GM18867 (cell line): ENCODE data around the gene EHD1.
"Not testable (repeated sequence)": the region's sequence is repeated elsewhere in the genome, so short reads cannot be mapped to it uniquely, and the experiment has no call there.

Experiments used
- ATAC-seq: cut with Tn5 transposase; IDR thresholded peaks from one replicate; pipeline ENCODE4 v1.9.1; 2021; ENCODE audit warnings: mild to moderate bottlenecking, moderate library complexity; ENCODE audit not compliant: unreplicated experiment

Gene EHD1

DNA sequence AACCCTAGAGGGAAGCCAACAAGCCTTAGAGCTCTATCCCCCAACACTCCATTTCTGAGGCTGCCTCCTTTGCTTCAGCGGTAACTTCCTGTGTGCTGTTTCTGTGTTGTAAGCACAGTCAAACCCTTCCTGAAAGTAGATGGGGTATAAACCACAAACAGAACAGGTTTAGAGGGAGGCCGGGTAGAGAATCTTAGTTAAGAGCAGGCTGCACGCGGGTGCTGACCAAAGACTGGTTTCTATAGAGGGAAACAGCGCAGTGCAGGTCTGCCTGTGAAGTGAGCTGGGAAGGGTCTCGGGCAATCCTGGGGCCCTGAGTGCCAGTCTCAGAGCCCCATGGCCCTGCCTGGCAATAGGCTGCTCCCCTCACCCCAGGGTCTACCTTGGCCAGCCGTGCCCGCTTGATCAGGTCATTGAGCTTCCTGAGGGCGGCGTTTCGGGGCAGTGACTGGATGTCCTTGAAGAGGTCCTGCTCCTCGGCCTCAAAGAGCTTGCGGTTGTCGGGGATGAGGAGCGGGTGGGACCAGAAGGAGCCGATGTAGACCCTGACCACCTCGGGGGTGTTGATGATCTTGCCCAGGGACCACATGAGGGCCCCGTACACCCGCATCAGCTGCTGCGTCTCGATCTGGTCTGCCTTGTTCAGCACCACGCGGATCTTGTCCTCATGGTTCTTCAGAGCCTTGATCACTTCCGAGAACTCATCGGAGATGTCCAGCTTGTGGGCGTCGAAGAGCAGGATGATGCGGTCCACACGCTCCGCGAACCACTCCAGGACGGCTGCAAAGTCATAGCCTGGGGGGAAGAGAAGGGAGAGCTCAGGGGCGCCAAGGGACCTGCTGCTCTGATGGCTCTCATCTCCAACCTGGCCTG, 18.6 kb downstream of the EHD1 start:
- ATAC-seq: peak; percentile 77

DNA sequence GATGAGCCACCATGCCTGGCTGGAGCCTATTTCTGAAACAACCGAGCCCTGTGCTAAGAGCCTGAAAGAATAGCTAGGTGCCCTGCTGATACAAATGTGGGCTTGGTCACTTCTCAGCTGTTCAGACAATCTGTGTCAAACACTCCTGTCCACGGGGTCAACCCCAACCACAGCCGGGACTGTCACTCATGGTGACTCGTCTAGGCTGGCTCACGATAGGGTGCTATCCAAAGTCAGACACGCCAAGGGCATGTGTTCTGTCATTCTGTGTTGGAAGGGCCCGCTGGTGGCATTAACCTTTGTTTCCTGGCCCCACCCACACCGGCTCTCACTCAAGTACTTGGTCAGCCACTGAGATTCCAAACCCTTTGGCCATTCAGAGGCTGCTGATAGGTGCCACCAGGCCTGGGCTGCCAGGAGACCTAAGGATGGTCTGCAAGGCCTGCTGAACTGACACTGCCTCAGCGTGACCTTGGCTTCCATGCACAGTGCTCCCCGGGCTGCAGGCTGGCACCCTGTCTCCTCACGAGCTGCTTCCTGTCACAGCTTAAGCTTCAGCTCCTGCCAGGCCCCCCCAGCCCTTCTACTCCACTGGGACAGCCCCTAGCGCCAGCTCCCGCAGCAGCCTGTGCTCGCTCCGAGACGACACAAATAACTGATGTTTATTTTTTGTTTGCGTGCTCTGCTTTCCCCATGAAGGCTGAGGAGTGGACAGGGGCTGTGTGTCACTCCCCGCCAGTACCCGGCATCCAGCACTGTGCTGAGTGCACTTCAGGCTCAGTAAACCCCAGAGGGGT, 19.8 kb downstream of the EHD1 start:
- no peak for ATAC-seq

DNA sequence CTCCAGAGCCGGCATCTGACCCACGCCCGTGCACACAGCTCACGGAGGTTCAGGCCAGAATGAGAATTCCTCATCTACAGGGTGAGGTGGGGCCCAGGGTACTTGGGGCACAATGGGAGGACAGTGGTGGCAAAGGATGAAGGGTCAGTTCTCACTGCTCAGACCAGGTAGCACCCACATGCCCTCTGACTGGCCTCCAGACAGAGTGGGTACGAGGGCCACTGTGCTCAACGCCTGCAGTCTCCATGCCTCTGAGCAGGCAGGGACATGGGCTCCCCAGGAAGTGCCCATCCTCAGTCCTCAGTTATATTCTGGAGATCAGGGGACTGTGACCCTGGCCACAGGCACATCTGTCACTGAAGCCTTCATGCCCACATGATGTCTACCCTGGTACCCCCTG, 20.9 kb downstream of the EHD1 start:
- ATAC-seq: no peak

DNA sequence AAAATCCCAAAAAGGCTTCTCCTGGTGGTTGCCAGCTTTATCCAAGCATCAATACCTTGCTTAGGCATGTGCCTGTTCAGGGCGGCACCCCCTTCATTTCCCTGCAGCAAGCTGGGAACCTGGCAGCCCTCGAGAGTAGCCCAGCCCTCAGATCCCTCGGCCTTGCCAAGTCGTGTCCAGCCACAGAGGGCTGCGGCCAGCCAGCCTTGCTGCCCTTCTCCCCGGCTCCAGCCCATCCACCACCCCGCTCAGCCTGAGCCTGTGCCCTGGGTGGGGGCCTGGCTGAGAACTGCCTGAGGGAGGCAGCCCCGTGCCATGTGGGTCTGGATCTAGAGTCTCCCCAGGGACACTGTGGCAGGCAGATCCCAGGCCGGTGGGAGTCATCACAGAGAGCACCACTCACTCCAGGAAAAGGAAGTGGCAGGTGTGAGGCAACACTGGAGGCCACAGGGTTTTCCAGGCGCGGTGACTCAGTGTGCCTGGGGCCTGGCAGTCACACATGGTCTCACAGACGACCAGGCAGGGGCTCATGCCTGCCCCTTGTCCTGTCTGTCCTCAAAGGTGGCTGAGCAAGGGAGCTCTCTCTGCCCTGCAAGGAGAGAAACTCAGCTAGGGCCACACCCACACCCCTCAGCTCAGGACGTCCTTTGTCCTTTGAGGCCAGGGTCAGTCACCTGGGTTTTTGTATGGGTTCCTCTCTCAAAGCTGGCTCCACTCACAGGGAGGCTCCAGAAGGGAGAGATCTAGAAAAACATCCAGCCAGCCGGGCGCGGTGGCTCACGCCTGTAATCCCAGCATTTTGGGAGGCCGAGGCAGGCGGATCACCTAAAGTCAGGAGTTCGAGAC, 21.8 kb downstream of the EHD1 start:
- no peak for ATAC-seq

DNA sequence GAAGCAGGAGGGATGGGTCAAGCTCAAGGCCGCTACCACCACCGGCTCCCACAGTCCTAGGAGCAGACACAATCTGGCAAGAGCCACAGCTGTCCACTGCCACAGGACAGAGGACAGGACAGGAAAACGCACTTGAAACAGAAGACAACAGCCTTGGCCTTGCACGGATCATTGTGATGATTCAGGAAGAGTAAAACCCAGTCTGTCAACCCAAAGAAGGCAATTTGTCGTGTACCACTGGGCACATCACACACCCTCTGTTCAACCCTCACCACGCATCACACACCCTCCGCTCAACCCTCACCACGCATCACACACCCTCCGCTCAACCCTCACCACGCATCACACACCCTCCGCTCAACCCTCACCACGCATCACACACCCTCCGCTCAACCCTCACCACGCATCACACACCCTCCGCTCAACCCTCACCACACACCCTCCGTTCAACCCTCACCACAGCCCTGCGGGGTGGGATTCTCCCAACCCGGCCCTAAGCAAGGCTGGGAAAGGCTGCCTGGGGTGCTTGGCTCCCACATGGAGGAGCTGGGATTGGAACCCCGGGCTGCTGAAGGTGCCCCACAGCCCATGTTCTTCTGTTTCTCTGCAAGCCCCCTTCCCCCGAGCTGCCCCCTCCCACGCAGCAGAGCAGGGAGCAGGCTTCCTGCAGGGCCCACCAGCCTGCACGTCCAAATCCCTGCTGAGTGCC, 22.7 kb downstream of the EHD1 start:
- no peak for ATAC-seq

DNA sequence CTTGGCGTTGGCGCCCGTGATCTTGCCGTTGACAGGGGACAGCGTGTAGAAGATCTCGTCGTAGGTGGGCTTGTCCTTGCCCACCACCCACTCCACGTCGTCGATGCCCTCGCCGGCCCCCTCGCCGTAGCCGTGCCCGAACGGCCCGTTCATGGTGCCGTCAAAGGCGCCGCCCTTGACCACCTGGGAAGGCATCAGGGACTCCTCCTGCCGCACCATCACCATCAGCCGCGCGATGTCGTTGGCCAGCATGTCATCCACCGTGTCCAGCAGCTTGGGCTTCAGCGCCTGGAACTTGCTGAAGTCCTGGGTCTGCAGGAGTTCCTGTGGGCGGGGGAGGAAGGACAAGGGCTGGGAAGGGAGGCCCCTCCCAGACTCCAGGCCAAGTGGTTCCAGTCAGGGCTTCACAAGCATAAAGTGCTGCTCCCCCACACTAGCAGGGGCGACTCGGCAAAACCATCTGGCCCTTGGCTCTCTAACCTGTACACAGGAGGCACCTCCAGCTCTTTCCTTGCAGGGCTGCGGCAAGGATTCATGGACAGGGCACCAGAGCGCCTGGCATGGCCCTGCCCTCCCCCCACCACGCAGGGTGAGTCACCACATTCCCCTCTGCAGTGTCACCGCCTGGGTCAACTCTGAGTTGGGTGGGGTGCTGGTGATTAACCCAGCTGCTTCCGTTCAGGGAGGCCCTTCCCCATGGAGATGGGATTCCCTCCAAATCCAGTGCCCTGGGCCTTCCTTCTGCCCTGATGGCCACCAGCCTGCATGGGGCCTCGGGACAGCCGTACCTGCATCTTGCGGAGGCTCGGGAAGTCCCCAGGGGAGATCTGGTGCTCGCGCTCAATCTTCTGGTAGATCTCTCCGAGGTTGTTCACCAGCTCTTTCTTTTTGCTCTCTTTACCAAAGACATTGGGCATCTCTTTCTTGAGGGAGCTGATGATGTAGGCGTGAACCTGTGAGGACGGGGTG, 23.6 kb downstream of the EHD1 start:
- no peak for ATAC-seq

DNA sequence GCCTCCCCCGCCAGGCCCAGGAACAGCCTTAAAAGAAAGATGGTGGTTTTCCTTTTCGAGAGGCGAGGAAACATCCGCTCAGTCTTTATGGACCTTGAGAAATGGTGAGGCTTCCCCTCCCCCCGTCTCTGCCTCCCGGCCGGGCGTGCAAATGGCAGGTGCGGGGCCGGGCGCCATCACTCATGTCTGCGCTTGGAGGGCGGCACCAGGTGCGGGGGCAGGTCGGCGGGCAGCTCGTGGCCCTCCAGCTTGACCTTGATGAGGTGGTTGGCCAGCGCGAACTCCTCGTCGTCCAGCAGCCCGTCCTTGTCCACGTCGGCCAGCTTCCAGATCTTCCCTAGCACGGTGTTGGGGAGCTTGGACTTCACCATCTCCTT, 24.3 kb downstream of the EHD1 start:
- no peak for ATAC-seq

DNA sequence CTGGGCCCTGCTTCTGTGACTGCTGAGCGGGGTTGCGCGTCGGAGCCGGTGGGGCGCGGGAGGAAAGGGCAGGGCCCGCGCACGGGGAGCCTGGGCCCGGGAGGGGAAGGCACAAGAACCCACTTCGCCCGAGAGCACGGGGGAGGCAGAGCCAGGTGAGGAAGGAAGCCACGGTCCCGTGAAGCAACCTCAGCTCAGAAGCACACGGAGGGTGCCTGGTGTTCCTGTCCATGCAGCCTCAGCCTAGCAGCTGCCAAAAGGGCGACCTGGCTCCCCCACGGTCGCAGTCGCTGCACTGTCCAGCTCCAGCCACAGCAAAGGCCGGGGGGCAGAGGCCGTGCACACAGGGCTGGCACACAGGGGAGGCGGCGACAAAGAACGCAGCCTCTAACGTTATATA, 24.7 kb downstream of the EHD1 start:
- ATAC-seq: no peak

DNA sequence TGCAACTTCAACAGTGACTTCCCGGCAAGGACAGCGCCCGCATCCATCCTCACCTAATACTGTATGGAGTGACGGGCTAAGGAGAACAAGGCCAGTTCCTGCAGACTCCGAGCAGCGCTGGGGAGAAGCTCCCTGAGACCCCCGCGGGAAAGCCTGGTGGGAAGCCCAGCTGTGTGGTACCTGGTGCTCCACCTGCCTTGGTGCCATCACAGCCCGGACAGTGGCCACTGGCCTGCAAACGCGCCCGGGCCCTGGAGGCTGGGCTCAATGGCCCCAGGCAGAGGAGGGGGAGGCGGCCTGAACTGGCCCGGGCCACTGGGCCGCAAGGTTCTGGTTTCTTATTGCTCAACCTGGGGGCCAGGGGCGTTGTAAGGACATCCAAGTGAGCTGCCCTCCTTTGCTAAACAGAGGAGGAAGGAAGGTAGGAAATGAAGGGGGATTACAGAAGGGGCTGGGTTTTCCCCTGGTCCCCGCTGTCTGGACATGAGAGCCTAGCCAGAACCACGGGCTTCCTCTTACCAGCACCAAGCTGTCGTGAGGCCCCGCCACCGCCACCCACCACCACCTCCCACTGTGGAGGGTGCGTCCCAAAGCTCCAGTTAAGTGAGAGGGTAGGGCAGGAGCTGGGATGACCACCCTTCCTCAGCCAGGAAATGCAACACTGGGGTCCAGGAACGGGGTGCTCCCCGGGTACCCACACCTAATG, 25.5 kb downstream of the EHD1 start:
- ATAC-seq: no peak

DNA sequence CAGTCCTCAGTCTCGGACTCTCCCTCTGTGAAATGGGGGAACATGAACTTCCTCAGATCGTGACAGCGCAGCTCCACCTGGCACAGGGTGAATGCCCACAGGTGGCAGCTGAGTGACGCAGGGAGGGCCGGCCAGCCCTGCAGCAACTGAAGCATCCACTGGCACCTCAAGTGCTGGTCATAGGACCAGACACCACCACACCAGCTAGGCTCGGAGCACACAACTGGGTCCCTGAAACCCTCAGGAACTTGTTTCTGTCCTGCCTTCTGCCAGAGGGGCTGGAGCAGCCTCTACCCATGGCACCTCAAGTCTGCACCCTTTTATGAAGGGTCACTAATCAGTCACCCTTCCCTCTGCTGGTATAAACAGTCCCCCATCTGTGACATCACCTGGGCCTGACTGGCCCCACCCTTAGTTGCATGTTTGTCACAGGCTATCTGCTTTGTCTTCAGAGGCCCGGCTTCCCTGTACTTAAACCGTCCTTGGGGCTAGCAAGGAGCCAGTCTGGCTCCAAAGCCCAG, 26.5 kb downstream of the EHD1 start:
- ATAC-seq: peak; percentile 20

DNA sequence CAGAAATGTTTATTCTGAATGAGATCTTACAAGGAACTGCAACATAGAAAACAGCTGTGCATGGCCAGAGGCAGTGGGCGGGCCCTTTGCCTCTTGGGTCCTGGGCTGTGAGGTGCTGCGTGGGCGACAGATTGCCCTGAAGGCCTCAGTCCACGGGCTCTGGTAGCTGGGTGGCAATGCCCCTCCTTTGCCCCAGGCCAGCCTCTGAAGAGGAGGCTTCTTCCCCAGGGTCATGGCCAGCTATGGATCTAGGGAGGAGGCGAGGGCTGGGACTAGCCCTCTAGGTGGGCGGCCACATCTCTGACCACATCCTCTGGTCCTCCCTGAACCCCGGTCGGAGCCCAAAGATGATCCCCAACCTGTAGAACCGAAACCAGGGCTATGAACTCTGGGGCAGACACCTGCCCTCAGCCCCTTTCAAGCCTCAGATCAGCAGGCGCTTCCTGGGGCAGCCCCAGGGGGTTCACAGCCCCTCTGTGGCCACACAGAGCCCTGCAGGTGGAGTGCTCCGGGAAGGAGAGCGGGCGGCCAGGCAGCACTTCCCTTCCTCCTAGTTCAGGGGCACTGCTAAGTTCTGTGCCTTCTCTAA, 27.3 kb downstream of the EHD1 start:
- peak; percentile 61 for ATAC-seq

DNA sequence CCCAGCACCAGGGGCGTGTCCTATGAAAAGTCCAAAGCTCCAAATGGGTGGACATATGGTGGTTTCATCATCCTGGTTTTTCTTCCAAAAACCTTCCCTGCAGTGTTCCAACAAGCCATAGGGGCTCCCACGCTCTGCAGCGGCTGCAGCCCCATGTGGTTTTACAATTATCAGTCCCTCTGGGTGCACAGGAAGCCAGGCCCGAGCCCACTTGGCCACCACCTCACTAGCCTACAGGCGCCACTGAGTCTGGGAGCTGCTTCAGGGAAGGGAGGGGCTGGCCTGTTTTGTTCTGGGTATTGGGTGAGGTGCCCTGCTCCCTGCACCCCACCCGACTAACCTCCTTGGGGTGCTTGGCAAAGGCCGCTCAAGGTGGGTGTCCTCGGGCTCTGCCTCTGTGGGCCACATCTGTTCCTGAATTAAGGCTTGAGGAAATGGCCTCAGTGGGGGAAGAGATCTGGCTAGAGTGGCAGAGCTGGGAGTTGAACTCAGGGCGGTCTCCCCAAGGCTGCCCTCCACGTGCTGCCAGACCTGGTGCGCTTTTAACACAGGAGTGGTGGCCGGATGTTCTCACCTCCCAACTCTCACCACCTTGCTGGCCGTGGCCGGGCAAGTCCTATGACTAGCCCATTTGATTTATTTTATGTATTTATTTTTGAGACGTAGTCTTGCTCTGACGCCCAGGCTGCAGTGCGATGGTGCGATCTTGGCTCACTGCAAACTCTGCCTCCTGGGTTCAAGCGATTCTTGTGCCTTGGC, 28.6 kb downstream of the EHD1 start:
- no peak for ATAC-seq

DNA sequence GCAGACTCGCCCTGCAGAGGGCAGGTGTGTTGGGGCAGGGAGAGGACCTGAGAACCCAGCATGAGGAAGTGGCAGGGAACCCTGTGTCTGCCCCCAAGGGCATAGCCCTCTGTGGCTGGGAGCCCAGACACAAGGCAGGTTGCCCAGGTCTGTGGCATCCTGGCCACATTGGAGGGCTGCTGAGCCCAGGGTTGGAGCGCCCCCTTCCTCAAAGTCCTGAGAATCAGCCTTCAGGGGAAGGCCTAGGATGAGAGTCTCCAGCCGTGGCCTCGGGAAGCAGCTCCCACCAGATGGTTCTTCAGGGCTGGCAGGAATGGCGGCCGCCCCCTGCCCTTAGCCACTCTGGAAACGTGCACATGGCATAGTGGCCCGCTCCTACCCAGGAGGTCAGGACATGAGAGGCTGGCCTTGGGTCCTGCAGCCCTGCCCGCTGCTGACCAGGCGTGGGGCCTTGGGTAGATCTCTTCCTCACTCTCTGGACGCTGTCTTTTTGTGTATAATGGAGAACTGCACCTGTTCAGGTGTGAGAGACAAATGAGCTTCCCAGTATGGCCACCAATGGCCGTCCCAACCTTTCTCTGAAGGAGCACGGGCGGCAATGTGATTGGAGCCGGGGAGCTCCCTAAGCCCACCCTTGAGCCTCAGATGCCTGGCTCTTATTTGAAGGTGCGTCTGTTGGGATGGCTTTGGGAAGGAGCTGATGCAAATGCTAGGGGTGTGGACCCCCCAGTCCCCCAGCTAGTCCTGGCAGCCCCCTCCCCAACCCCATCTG, 29.4 kb downstream of the EHD1 start:
- ATAC-seq: no peak

DNA sequence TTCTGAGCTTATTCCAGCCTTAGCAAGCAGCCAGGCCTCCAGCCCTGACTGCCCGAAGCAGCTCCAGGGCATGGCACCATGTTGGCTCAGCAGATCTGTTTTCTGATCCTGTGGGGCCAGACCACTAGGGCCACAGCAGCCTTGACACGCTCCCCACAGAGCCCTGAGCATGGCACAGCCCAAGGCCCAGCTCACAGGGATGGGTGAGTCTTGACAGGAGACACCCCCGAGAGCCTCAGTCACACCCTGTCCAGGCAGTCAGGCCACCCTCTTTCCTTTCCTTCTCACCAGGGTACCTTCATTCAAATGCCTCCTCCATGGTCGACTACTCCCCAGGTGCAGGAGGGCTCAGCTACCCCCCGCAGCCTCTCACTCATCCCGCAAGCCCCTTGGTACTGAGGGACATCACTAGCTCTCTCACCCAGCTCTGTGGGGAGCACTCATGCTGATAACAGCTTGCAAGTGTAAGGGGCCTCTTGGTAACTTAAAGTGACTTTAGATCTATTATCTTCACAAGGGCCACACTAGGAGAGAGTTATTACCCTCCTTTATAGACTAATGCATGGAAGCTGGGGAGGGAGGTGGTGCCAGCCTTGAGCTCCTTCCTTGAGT, 30.1 kb downstream of the EHD1 start:
- ATAC-seq: no peak

DNA sequence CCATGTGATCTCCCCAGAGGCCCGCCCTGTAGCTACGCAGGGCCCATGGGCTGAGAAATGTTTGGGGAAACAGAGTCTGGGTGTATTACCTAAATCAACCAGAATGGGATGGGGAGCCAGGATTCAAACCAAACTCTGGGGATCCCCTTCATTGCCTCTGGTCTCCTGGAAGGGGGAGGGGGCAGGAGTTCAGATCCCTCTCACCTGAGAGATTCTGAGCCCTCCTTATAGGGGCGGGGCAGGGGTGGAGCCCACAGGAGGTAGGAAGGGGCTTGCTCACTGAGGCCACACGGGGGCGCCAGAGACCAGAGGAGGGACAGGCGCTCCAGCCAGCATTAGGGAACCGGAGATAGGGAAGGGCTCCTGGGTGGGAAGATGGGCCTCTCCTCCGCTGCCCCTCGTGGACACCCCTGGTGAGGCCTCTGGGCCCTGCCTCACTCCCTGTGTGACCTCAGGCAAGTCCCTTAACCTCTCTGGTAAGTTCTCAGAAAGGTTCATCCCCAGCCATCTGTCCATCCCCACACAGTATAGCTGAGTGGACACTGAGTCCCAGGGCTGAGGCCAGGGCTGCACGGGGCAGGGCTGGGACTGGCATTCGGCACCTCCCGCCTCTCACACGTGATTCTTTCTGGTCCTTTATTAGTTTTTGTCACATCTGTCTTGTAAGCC, 31.3 kb downstream of the EHD1 start:
- ATAC-seq: peak; percentile 23

DNA sequence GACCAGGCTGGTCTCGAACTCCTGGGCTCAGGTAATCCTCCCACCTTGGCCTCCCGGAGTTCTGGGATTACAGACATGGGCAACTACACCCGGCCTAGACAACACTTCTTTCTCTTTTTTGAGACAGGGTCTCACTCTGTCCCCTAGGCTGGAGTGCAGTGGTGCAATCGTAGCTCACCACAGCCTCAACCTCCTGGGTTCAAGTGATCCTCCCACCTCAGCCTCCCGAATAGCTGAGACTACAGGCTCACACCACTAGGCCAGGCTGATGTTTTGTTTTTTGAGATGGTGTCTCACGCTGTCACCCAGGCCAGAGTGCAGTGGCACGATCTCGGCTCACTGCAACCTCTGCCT, 32.7 kb downstream of the EHD1 start:
- not testable (repeated sequence) for ATAC-seq
